Small intestine (tissue), 16 donors: ENCODE measurements around the gene ZNF607. TPM values are rescaled to one million over a fixed set of nuclear protein-coding genes. Genes with fewer than 3 reads are reported as not detected.
"Not testable (repeated sequence)": the region's sequence is repeated elsewhere in the genome, so short reads cannot be mapped to it uniquely, and the experiment has no call there.

ENCODE experiments used
- DNase-seq, 2 donors: peaks; one replicate each; pipeline versions ENCODE4 v3.0.0 to v3.0.0-alpha.2; 2013
- FAIRE-seq: peaks from 2 replicates; lab custom pipeline; 2012; peaks lifted over from hg19 to GRCh38; lab: Jason Lieb, UNC
- H3K27ac ChIP-seq, 3 donors: one replicate each; pipeline ENCODE4 v1.5.1; 2013; ENCODE audit warnings: low read length in 2 of 3, mild to moderate bottlenecking in 2 of 3, control low read depth in 1 of 3, inconsistent platforms in 1 of 3, low read depth in 1 of 3, moderate library complexity in 1 of 3
- H3K27me3 ChIP-seq, 3 donors: one replicate each; pipeline ENCODE4 v1.6.1; 2013; ENCODE audit warnings: low read length in 3 of 3, inconsistent platforms in 1 of 3; ENCODE audit not compliant: control insufficient read depth in 3 of 3, insufficient read depth in 3 of 3
- H3K36me3 ChIP-seq, 3 donors: one replicate each; pipeline ENCODE4 v1.6.1; 2013; ENCODE audit warnings: low read length in 3 of 3, inconsistent platforms in 1 of 3, low read depth in 1 of 3, mild to moderate bottlenecking in 1 of 3, moderate library complexity in 1 of 3; ENCODE audit not compliant: control insufficient read depth in 3 of 3, insufficient read depth in 2 of 3
- H3K4me1 ChIP-seq, 3 donors: one replicate each; pipeline ENCODE4 v1.6.1; 2013; ENCODE audit warnings: low read length in 2 of 3, inconsistent platforms in 1 of 3, low read depth in 1 of 3, mild to moderate bottlenecking in 1 of 3, moderate library complexity in 1 of 3; ENCODE audit not compliant: control insufficient read depth in 3 of 3, insufficient read depth in 2 of 3
- H3K4me3 ChIP-seq, 3 donors: one replicate each; pipeline ENCODE4 v1.5.1; 2013; ENCODE audit warnings: low read length in 3 of 3, control low read depth in 1 of 3, inconsistent platforms in 1 of 3, low read depth in 1 of 3, mild to moderate bottlenecking in 1 of 3, moderate library complexity in 1 of 3
- H3K9me3 ChIP-seq, 2 donors: one replicate each; pipeline ENCODE4 v1.6.1; 2013; ENCODE audit warnings: low read depth in 1 of 2, low read length in 1 of 2; ENCODE audit not compliant: control insufficient read depth in 2 of 2, insufficient read depth in 1 of 2
- WGBS, 3 donors: extraction: QIAGEN DNeasy Blood & Tissue Kit; methylation state at CpG; one replicate each; pipeline ENCODE4 v1.1.7; 2013; 5-methylcytosine and 5-hydroxymethylcytosine counted together
- long read RNA-seq, 10 donors: transcript quantifications; one replicate each; lab custom pipeline, GENCODE V29; 2026
- polyA plus RNA-seq, 4 donors: library from polyadenylated mRNA; stranded (reverse) in 3 of 4; unstranded in 1 of 4; fragments of 200-250 nt in 3 of 4; fragments of 120-200 nt in 1 of 4; gene quantifications; one replicate each; pipeline versions ENCODE4 v1.2.1 to v1.2.3, GENCODE V29; 2013
- donor health status: healthy with polysubstance abuse.
- donor health status: control.
- donor health status: control.
- donor health status: Bipolar disorder and iron deficiency.
- donor health status: healthy.

The ZNF607 gene
- 1 to 10 TPM; 1.1 to 10.0 (median 2.1) TPM for polyA plus RNA-seq
- long read RNA-seq, donor 1, result 0 reads
- long read RNA-seq, donor 2, result 0 reads
- long read RNA-seq, donor 3, full-length matches to known transcripts, result 1 of 1 reads
- long read RNA-seq, donor 3, partial matches to known transcripts, result 0 of 1 reads
- long read RNA-seq, donor 3, other reads (novel, unspliced or antisense), result 0 of 1 reads
- long read RNA-seq, donor 4, result 0 reads
- long read RNA-seq, donor 5, result 0 reads
- long read RNA-seq, donor 6, result 0 reads
- long read RNA-seq, donor 7, result 0 reads
- long read RNA-seq, donor 8, result 0 reads
- long read RNA-seq, donor 9, result 0 reads
- long read RNA-seq, donor 10, result 0 reads

- no peak for FAIRE-seq
- peak within 1 kb of the TSS; percentile 83 to 86 (median 85) for H3K4me3 ChIP-seq
- 0 to 1% (median 1%) methylated on average over 54 of the region's 54 CpGs for WGBS, 3 donors
- H3K9me3 ChIP-seq, result no peaks in the 10 kb centered on the region
- peak; percentile 95 to 97 for DNase-seq
- H3K36me3 ChIP-seq, result peaks cover 0 to 4% (median 0%) of the 10 kb centered on the region in 3 donors
- H3K27ac ChIP-seq, result peak within 1 kb of the TSS in 2 of 3 donors; percentile 67 to 92
- no peaks in the 10 kb centered on the region for H3K27me3 ChIP-seq
- peaks cover 0 to 8% (median 2%) of the 10 kb centered on the region in 3 donors for H3K4me1 ChIP-seq
Observed at GRCh38 chr19:37719111-37719926, at the start of gene ZNF607. TSS of gene ZNF607 (minus strand) at chr19:37719761. CDS start at chr19:37711618, 8,143 bp downstream.

DNA sequence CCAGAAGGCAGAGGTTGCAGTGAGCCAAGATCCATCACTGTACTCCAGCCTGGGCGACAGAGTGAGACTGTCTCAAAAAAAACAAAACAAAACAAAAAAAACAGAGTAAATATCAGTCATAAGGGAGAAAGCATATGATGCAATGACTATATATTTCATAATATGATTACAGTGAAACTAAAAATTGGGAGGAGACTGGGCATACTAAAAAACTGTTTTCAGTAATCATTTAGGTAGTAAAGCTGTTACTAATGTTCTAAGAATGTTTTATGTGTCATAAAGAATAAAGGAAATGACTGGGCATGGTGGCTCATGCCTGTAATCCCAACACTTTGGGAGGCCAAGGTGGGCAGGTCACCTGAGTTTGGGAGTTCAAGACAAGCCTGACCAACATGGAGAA lies 43.9 kb upstream of the ZNF607 start:
- H3K27me3 ChIP-seq, result no peaks in the 10 kb centered on the region
- H3K27ac ChIP-seq, result no peak overlapping the region
- FAIRE-seq, result no peak
- no peaks in the 10 kb centered on the region for H3K9me3 ChIP-seq
- peaks cover 5 to 8% (median 7%) of the 10 kb centered on the region in 3 donors for H3K36me3 ChIP-seq
- H3K4me3 ChIP-seq, result no peak overlapping the region
- H3K4me1 ChIP-seq, result no peaks in the 10 kb centered on the region
- WGBS, 3 donors, result 92 to 100% (median 96%) methylated on average over 1 of the region's 1 CpG
- DNase-seq, result no peak

DNA sequence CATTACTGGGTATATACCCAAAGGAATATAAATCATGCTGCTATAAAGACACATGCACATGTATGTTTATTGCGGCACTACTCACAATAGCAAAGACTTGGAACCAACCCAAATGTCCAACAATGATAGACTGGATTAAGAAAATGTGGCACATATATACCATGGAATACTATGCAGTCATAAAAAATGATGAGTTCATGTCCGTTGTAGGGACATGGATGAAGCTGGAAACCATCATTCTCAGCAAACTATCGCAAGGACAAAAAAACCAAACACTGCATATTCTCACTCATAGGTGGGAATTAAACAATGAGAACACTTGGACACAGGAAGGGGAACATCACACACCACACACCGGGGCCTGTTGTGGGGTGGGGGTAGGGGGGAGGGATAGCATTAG lies 38.1 kb upstream of the ZNF607 start:
- H3K9me3 ChIP-seq, H3K36me3 ChIP-seq, H3K4me1 ChIP-seq, H3K4me3 ChIP-seq, FAIRE-seq, H3K27ac ChIP-seq, H3K27me3 ChIP-seq, DNase-seq: not testable (repeated sequence)
- 85 to 98% (median 90%) methylated on average over 3 to 4 of the region's 4 CpGs for whole genome bisulfite sequencing, 3 donors

DNA sequence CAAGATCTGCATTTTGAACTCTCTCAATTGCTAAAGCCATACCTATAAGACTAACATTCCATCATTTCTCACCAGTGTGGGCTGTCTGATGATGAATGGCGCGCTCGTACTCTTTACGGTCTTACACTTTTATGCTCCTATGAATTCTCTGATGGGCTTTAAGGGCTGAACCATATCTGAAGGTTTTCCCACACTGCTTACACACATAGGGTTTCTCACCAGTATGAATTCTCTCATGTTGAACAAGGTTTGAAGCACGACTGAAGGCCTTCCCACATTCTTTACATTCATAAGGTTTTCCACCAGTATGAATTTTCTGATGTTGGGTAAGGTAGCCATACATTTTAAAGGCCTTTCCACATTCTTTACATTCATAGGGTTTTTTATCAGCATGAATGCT lies 18.8 kb upstream of the ZNF607 start:
- no peaks in the 10 kb centered on the region for H3K4me1 ChIP-seq
- FAIRE-seq, result no peak
- H3K4me3 ChIP-seq, result no peak overlapping the region
- DNase-seq, result no peak
- peaks cover 6 to 12% (median 11%) of the 10 kb centered on the region in 3 donors for H3K36me3 ChIP-seq
- no peaks in the 10 kb centered on the region for H3K27me3 ChIP-seq
- H3K9me3 ChIP-seq, result peaks cover 4 to 45% of the 10 kb centered on the region in 2 donors
- no peak overlapping the region for H3K27ac ChIP-seq
- WGBS, 3 donors, result 77 to 85% (median 78%) methylated on average over 5 of the region's 5 CpGs

- H3K27ac ChIP-seq, result no peak overlapping the region
- H3K4me3 ChIP-seq, result no peak overlapping the region
- DNase-seq (no peak), FAIRE-seq (no peak)
- no peaks in the 10 kb centered on the region for H3K9me3 ChIP-seq
- H3K27me3 ChIP-seq, result no peaks in the 10 kb centered on the region
- H3K36me3 ChIP-seq, result peaks cover 0 to 3% (median 0%) of the 10 kb centered on the region in 3 donors
- no peaks in the 10 kb centered on the region for H3K4me1 ChIP-seq
- 87 to 93% (median 88%) methylated on average over 2 of the region's 2 CpGs for WGBS, 3 donors
Observed at GRCh38 chr19:37725181-37725580, 5.6 kb upstream of the ZNF607 start.

DNA sequence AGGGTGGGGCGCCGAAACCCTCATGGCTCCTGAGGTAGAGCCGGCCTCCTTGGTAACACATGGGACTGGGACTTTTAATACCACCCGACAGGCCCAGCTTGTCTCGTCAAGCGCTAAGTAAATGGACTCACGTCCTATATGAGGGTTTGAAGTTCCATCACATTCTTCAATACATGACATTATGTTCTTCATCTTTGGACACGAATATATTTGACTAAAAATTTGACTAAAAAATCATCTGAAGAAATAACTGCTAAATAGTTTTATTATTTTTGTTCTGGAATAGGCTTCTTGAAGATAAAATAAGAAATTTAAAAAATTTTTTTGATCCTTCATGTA lies 335 bp upstream of the ZNF607 start:
- Histone ChIP-seq H3K4me1 (peaks cover 0 to 8% (median 2%) of the 10 kb centered on the region in 3 donors), H3K4me3 (peak overlapping the region in 2 of 3 donors; percentile 83 to 85), H3K27me3 (no peaks in the 10 kb centered on the region), H3K9me3 (no peaks in the 10 kb centered on the region), H3K36me3 (peaks cover 0 to 2% (median 0%) of the 10 kb centered on the region in 3 donors), H3K27ac (peak overlapping the region in 2 of 3 donors; percentile 36 to 92)
- 8% methylated on average over 8 of the region's 8 CpGs for WGBS, 3 donors
- peak; percentile 15 for FAIRE-seq
- no peak for DNase-seq

DNA sequence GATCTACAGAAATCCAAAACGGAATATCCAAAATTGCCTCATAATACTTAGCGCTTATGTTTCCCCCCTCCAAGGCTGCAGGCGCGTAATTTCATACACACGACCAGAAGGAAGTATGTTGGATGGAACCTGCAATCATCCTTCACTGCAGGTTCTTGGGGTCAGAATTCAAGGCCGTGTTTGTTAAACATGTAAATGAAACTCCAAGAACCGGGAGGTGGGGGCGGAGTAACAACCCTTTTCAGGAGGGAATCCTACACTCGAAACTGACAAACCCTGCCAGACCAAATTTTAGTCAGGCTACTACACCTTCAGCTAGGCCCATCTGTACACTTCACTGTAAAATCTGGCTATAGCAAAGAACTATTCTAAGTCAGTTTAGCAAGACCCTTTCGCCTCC lies 1.3 kb downstream of the ZNF607 start:
- peak overlapping the region in 2 of 3 donors; percentile 83 to 85 for H3K4me3 ChIP-seq
- no peaks in the 10 kb centered on the region for H3K27me3 ChIP-seq
- H3K4me1 ChIP-seq, result peaks cover 0 to 8% (median 2%) of the 10 kb centered on the region in 3 donors
- FAIRE-seq (no peak), DNase-seq (peak; percentile 7 to 53)
- peak overlapping the region in 1 of 3 donors; percentile 92 for H3K27ac ChIP-seq
- WGBS, 3 donors, result 37 to 53% (median 47%) methylated on average over 10 of the region's 10 CpGs
- H3K9me3 ChIP-seq, result no peaks in the 10 kb centered on the region
- peaks cover 0 to 4% (median 0%) of the 10 kb centered on the region in 3 donors for H3K36me3 ChIP-seq

DNA sequence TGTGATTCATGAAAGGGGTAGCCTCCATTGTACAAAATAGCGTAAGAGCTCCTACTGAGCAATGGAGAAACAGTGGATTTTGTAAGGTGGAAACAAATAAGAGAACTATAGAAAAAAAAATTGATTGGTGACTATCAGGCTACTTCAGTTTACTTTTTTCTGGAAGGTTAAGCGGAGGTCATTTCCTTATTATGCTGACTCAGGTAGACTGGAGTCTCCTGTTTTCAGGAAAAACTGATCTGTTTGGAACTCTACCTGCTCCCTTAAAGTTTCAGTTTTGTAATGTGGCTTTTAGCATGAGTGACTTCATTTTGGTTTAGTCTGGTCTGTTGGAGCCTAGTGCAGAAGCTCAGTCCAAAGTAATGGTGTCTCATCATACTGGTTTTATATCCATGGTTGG lies 3.4 kb downstream of the ZNF607 start:
- DNase-seq (no peak), FAIRE-seq (no peak)
- Histone ChIP-seq H3K9me3 (peaks cover 0 to 2% of the 10 kb centered on the region in 2 donors), H3K4me1 (peaks cover 0 to 8% (median 2%) of the 10 kb centered on the region in 3 donors), H3K27ac (no peak overlapping the region), H3K36me3 (peaks cover 0 to 6% (median 4%) of the 10 kb centered on the region in 3 donors), H3K4me3 (no peak overlapping the region), H3K27me3 (no peaks in the 10 kb centered on the region)
- WGBS, 3 donors, result 97 to 98% (median 98%) methylated on average over 2 of the region's 2 CpGs
